Uterus (tissue), 4 donors: ENCODE data around the gene ENTPD7. TPM values are rescaled to one million over a fixed set of nuclear protein-coding genes. Genes with fewer than 3 reads are reported as not detected.

Source experiments
- DNase-seq, 2 donors: peaks; one replicate each; pipeline ENCODE4 v3.0.0-alpha.2; 2019 to 2020
- H3K27ac ChIP-seq, 2 donors: fragments of 200-600 bp; sonication (generic); 1 replicate in 1 of 2; 2 replicates in 1 of 2; pipeline ENCODE4 v1.5.1; 2016 to 2018
- H3K27me3 ChIP-seq, 2 donors: fragments of 200-600 bp; sonication (generic); one replicate each; pipeline ENCODE4 v1.5.1; 2018 to 2019; ENCODE audit warnings: control low read depth in 1 of 2
- H3K36me3 ChIP-seq, 2 donors: fragments of 200-600 bp; sonication (generic); one replicate each; pipeline ENCODE4 v1.5.1; 2019; ENCODE audit warnings: control low read depth in 1 of 2
- H3K4me1 ChIP-seq, 2 donors: fragments of 200-600 bp; sonication (generic); one replicate each; pipeline ENCODE4 v1.5.1; 2018 to 2019; ENCODE audit warnings: control low read depth in 1 of 2
- H3K4me3 ChIP-seq, 2 donors: fragments of 200-600 bp; sonication (generic); 1 replicate in 1 of 2; 2 replicates in 1 of 2; pipeline ENCODE4 v1.5.1; 2018 to 2019; ENCODE audit warnings: mild to moderate bottlenecking in 1 of 2
- H3K9me3 ChIP-seq, 2 donors: fragments of 200-600 bp; sonication (generic); one replicate each; pipeline ENCODE4 v1.5.1; 2019; ENCODE audit warnings: control low read depth in 1 of 2
- POLR2A ChIP-seq, 2 donors: fragments of 450-650 bp; IDR thresholded peaks; one replicate each; pipeline ENCODE4 v1.6.1; 2016; ENCODE audit warnings: antibody characterized with exemption in 2 of 2, mild to moderate bottlenecking in 1 of 2, moderate library complexity in 1 of 2
- intact Hi-C: fragments of 100-400 bp; cut with DNase I; formaldehyde crosslinking; loops from one replicate; pipeline ENCODE4 v1.15.1; 2023; ENCODE audit warnings: low total_unique reads
- total RNA-seq, 4 donors: library from RNA; depleted of rRNA in 3 of 4; stranded (reverse); fragments of >200 nt in 3 of 4; gene quantifications; one replicate each; pipeline versions ENCODE4 v1.1.0 to v1.2.4, GENCODE V29; 2014 to 2023
- TF ChIP-seq, protein P1 (sequence below), 4 experiments: fragments of 200-600 bp in 2 of 4; fragments of 450-650 bp in 2 of 4; sonication (generic) in 2 of 4; IDR thresholded peaks; one replicate each; pipeline ENCODE4 v1.5.1; 2016 to 2019; ENCODE audit warnings: antibody characterized with exemption in 4 of 4, mild to moderate bottlenecking in 2 of 4, moderate library complexity in 1 of 4
- donor health status: DM: yes; HTN: yes; CAD: no.

ENTPD7 gene
- total RNA-seq, 4 donors from 2014 or later, result 0.26 to 25.2 (median 5.0) TPM

DNA sequence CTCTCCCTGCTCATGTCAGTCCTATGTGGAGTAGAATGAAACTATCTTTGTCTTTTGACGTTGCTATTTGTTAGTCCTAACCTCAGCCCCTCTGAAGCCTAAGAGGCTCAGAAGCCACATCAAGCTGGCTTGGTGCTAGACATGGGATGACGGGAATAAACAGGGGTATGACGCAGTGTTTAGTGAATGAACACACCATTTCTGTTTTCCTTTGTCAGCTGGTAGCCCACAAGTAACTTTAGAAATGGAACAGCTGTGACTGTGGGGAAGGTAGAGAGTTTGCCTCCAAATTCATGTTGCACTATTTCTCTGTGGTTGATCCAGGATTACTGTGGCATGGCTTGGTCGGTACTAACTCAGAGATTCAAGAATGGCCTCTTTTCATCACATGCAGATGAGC is 41.3 kb downstream of the ENTPD7 start:
- Histone ChIP-seq H3K4me1 (no peaks in the 10 kb centered on the region), H3K36me3 (no peaks in the 10 kb centered on the region), H3K27ac (no peak overlapping the region), H3K4me3 (no peak overlapping the region), H3K9me3 (no peaks in the 10 kb centered on the region), H3K27me3 (no peaks in the 10 kb centered on the region)
- no peak for TF ChIP-seq POLR2A (IDR thresholded peaks at IDR 0.05)
- TF ChIP-seq, protein P1, sequence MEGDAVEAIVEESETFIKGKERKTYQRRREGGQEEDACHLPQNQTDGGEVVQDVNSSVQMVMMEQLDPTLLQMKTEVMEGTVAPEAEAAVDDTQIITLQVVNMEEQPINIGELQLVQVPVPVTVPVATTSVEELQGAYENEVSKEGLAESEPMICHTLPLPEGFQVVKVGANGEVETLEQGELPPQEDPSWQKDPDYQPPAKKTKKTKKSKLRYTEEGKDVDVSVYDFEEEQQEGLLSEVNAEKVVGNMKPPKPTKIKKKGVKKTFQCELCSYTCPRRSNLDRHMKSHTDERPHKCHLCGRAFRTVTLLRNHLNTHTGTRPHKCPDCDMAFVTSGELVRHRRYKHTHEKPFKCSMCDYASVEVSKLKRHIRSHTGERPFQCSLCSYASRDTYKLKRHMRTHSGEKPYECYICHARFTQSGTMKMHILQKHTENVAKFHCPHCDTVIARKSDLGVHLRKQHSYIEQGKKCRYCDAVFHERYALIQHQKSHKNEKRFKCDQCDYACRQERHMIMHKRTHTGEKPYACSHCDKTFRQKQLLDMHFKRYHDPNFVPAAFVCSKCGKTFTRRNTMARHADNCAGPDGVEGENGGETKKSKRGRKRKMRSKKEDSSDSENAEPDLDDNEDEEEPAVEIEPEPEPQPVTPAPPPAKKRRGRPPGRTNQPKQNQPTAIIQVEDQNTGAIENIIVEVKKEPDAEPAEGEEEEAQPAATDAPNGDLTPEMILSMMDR (IDR thresholded peaks at IDR 0.05), result no peak
- intact Hi-C loops, result no loop called here
- DNase-seq, result no peak

DNA sequence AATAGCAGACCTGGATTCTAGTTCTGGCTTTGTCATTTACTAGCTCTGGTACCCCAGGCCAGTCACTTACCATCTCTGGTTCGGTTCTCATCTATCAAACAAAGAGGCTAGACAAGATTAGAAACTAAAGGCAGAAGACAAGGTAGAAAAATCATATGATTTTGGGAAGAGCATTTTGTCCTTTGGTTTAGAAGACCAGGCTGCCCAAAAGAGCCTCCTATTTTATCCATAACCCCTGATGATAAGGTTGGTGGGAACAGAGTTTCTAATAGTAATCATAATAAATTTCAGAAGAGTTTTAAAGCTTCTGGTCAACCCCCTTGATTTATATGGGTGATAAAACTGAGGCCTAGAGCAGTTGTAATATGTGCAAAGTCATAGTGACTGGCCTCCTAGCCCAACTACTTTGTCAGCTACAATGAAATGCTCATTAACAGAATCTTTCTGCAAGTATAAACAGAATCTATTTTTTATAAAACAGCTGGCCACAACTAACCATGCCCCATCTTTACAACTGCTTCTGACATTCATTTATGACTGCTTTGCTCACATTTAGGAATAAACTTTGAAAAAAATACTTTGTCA is 49.2 kb downstream of the ENTPD7 start:
- intact Hi-C loops, result no loop called here
- H3K27ac ChIP-seq, result peak overlapping the region; percentile 73 to 80
- DNase-seq, result peak in 1 of 2 donors; percentile 22
- TF ChIP-seq, protein P1 (IDR thresholded peaks at IDR 0.05), result no peak
- no peak for TF ChIP-seq POLR2A (IDR thresholded peaks at IDR 0.05)
- H3K4me3 ChIP-seq, result no peak overlapping the region
- H3K27me3 ChIP-seq, result no peaks in the 10 kb centered on the region
- peaks cover 0 to 10% of the 10 kb centered on the region in 2 donors for H3K4me1 ChIP-seq
- no peaks in the 10 kb centered on the region for H3K9me3 ChIP-seq
- no peaks in the 10 kb centered on the region for H3K36me3 ChIP-seq

DNA sequence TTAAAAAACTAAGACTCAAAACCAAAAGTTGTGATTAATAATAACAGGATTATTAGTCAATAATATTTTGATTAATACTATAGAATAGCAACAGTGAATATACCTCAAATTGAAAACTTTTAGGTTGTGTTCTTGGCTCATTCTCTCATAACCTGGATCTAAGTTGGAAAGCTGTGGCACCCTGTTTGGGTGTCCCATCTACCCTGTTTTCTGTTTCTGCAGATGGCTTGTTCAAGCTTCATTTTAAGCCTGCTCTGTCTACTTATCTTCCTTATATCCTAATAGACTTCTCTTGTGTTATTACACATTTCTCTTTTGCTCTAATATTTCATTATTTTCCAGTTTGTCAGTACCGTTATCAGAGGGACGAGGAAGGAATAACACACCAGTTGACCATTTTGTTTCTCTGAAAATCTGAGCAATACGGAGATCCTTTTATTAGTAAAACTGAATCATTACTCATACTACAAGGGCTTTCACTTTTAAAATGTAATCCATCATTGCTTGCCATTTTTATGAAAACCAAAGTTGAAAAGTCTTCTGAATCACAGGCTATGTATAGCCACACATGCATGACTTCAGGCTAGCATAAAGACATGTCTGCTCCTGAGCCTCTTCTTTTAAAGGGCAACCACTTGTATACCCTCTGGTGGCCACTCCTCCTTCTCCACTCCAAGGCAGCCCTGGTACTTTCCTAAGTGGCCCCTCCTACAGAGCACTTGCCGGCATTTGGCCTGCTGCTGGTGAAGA is 50.3 kb downstream of the ENTPD7 start:
- intact Hi-C loops, result loop anchor here (10.0 kb wide), 1 partner anchor 275 kb away; the partner anchor contains the start of gene GOT1
- DNase-seq, result no peak
- Histone ChIP-seq H3K4me3 (no peak overlapping the region), H3K27ac (peak overlapping the region; percentile 73 to 80), H3K4me1 (peaks cover 0 to 10% of the 10 kb centered on the region in 2 donors), H3K9me3 (no peaks in the 10 kb centered on the region), H3K27me3 (no peaks in the 10 kb centered on the region), H3K36me3 (no peaks in the 10 kb centered on the region)
- TF ChIP-seq POLR2A (IDR thresholded peaks at IDR 0.05), result no peak
- TF ChIP-seq, protein P1 (IDR thresholded peaks at IDR 0.05), result no peak

DNA sequence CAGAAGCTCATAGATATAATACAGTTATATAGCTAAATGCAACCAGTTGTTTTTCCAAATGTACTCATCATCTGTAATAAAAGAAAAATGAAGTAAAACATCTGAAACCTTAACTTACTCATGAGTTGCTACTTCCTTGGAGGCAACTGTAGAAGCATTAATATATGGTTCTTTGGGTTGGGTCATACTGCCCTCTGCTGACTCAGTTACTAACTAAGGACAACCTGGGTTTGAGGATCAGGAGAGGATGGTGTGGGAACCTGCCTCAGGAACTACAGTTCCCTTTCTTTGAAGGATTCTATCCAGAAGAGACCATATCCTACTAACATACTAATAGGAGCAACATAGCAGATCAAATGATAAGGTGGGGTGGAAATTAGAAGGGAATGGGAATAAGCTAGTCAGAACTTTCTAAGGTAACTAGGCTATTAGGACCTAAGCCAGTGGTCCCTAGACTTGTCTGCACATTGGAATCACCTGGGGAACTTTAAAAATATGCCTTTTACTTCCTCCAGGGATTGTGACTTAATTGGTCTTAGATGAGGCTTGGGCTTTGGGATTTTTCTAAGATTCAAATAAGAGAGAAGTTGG is 51.9 kb downstream of the ENTPD7 start:
- H3K27me3 ChIP-seq, result no peaks in the 10 kb centered on the region
- H3K9me3 ChIP-seq, result no peaks in the 10 kb centered on the region
- no peaks in the 10 kb centered on the region for H3K36me3 ChIP-seq
- peak in 1 of 2 donors; percentile 45 for DNase-seq
- H3K4me3 ChIP-seq, result no peak overlapping the region
- intact Hi-C loops, result loop anchor here (10.0 kb wide), 1 partner anchor 276 kb away; the partner anchor contains the start of gene GOT1
- TF ChIP-seq POLR2A (IDR thresholded peaks at IDR 0.05), result no peak
- TF ChIP-seq, protein P1 (IDR thresholded peaks at IDR 0.05), result peak; percentile 36 to 49 (median 48)
- H3K27ac ChIP-seq, result no peak overlapping the region
- H3K4me1 ChIP-seq, result peaks cover 0 to 10% of the 10 kb centered on the region in 2 donors

DNA sequence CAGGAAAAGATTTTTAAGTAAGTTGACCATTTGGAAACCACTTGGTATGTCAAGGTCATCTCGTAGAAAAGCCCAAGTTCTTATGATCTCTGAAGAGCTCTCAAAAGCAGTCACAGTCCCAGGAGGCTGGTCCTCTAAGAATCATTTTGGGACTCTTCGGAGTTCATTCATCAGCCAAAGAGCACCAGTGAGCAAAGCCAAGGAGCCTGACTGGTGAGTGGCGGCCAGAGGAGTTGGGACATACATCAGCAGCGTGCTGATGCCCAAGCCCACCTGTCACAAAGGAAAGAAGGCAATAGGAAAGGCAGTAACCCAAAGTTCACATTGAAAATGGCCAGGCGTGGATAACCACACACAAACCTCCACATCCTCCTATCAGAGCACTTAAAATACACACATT is 55.1 kb downstream of the ENTPD7 start:
- H3K4me1 ChIP-seq, result no peaks in the 10 kb centered on the region
- no peaks in the 10 kb centered on the region for H3K27me3 ChIP-seq
- no peaks in the 10 kb centered on the region for H3K9me3 ChIP-seq
- H3K4me3 ChIP-seq, result no peak overlapping the region
- TF ChIP-seq, protein P1 (IDR thresholded peaks at IDR 0.05), result no peak
- TF ChIP-seq POLR2A (IDR thresholded peaks at IDR 0.05), result no peak
- no peak for DNase-seq
- H3K36me3 ChIP-seq, result no peaks in the 10 kb centered on the region
- no peak overlapping the region for H3K27ac ChIP-seq
- intact Hi-C loops, result loop anchor here (10.0 kb wide), 1 partner anchor 280 kb away; the partner anchor contains the start of gene GOT1
